ENCODE measurements around the gene PACS1.

PACS1 gene

DNA sequence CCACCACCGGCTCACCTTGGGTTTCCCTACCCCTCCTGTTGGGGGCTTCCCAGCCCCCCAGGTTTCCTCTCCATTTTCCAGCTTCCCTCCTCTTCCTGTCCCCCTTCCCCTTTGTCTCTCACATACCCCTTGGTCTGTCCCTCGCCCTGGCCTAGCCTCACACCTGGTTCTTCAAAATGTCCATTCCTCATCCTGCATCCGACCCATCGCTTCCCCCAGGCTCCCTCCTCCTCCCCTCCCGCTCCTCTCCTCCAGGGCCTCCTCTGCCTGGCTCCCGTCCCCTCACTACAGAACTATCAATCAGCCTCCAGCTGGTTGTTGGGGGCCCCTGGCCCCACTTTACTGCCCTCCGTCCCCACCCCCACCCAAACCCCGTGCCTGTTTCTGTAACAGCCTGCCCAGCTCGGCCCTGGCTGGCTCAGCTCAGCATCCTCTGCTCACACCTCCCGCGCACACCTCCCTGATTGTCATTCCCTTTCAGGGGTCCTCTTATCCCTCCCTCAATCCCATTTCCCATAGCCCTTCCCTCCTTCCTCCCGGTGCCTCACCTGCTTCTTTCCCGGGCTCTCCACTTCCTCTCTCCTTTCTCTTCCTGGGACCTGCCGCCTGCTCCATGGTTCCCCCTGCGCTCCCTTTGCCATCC lies 209.1 kb downstream of the PACS1 start:
- no peak for DNase-seq

DNA sequence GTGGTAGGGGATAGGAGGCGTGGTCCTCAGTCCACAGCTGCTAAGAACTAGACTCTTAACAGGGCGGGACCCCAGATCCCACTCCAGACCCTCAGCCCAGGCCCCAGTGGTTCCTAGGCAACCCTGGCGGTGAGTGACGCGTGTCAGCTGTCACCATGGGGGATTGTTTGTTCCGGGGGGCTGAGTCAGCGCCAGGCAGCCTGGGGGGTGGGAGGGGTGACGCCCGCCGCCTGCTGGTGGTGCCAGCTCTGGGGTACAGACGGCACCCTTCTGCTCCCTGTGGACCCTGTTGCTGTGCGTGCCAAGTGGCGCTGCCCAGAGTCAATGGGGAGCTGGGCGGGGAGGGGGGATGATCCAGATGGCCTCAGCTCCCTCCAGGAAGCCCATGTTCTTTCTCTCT lies 210.4 kb downstream of the PACS1 start:
- DNase-seq = no peak

DNA sequence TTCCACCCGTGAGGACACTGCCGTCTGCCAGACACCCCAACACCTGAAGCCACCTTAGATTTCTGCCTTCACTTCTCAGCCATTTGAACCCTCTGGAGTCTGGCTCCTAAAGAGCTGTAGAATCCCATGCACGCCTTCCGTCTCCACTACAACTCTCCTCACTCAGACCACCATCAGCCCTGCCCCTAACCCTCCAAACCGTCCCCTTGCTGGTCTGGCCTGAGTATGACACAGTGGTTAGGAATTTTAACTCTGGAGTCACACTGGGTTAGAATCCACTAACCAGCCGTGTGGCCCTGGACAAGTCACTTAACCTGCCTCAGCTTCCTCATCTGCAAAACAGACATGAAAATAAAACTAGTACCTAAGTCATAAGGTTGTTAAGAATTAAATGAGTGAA lies 210.9 kb downstream of the PACS1 start:
- DNase-seq = no peak

DNA sequence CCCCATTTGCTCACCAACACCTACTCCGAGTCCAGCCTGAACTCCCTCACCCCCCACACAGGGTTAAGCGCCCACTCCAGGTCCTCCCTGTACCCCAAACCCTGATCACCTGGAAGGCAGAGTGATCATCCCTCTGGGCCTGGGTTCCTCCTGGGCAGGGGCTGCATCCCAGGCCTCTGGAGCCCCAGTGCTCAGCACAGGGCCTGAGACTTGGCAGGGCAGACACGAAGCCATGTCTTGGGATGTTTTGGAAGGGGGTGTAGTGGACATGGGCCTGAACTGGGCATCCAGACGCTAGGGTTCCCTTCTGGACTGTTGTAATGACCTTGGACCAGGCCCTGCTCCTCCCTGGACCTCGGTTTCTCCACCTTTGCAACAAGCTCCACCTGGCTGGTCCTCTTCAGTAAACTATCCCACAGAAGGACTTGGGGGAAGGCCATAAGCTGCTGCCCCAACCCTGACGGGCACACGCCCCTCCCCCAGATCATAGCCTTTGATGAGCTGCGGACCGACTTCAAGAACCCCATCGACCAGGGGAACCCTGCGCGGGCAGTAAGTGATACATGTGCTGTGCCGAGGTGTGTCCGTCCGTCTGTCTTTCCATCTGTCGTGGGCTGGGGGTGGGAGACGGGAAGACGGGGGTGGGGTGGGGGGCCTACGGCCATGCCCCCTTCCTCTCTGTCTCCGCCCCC lies 211.8 kb downstream of the PACS1 start:
- DNase-seq = no peak

DNA sequence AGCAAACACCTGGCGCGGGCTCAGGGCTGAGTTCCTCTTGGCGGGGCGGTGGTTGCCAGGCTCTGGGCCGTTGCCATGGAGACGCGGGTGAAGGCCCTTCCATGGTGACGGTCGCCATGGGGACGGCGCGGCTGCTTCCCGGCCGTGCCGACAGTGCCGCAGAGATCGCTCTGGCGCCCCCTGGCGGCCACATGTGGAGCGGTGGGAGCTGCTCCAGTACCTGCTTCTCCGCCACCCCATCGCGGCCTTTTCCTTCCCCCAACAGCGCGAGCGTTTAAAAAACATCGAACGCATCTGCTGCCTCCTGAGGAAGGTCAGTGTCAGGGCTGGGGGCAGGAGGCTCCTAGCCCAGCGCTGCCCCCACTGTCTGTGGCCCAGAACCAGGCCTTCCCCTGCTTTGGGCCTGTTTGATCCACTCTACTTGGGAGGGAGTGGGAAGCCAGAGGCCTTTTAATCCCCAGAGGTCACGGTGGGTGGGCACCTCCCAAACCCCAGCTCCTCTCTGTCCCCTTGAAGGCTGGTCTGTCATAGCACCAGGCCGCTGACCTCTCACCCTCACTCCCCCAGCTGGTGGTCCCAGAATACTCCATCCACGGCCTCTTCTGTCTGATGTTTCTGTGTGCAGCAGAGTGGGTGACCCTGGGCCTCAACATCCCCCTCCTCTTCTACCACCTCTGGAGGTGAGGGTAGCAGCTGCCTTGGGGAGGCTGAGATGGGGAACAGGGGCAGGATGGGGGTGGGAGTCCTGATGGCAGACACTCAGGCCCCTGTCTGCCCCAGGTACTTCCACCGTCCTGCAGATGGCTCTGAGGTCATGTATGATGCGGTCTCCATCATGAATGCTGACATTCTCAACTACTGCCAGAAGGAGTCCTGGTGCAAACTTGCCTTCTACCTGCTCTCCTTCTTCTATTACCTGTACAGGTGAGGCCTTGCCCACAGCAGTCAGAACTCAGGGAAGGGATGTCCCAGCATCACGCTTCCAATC lies 212.7 kb downstream of the PACS1 start:
- peak; percentile 99 for DNase-seq

DNA sequence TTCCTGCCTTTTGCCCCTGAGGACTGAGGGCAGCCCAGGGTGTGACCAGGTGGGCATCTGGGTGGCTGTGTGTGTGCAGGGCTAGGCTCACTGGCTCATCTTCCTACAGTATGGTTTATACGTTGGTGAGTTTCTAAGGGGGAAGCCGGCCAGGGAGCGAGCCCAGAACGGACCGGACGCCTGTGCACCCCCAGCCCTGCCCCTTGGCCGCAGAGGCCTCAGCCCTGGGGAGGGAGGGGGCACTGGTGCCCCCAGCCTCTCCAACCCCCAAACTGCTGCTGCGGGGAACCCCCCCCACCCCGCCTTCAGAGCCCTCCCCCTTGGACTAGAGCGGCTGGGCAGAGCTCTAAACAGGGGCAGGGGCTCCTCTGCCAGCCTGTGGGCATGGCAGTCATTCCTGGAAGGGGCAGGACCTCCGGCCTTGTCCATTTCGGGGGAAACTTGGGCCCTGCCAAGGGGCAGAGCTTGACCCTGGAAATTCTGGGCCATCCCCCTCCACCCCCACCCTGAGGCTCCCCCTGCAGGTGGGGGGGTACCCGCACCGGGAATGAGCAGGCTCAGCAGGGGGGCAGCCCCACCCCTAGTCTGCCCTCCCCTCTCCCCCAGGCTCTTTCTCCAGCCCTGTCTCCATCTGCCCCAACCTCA lies 213.5 kb downstream of the PACS1 start:
- no peak for DNase-seq

DNA sequence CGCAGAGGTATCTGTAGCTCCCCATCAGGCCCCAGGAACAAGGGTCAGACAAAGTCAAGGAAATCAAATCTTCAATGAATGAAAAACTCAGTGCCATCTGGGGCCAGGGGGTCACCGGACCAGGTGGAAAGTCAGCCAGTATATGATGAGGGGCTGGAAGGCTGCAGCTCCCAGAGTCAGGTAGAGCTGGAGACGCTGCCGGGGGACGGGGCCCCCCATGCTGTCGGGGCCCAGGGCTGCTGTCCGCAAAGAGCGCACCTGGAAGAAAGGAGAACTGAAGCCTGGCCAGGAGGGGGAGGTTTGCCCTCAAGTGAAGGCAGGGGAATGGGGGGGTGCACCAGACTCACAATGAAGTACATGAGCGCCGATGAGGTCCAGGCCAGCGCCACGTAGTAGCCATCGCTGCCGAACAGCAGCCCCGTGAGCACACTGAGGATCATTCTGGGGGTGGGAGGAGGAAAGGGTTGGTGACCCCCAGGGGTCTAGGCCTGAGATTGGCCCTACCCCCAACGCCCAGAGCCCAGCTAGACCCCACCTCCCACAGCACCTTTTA lies 214.5 kb downstream of the PACS1 start:
- DNase-seq = no peak

DNA sequence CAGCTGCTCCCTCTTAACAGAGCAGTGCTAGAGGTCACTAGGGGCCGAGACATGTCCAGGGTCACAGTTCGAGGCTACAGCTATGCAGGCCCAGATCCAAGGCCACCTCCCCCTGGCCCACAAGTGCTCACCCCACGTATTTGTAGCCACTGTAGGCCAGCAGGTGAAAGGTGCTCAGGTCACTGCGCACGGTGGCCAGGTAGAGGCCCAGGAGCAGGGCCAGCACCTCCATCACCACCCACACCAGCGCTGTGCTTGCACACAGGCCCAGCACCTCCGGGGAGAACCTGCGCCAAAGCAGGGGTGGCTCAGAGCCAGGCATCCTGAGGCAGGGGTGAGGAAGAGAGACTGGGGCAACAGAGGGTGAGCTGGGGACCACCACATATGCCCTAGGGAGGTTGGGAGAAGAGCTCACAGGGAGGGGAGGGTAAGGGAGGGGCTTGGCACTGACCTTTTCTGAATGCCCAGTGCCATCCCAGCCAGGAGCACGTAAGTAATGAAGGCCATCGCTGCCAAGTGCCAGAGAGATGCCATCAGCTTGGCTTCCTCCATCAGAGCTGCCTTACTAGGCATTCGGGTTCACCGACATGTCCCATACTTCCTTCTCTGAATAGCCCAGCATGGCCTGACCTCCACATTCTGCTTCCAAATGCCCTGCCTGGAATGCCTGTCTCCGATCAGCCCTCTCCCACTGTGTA lies 215.3 kb downstream of the PACS1 start:
- DNase-seq = no peak

DNA sequence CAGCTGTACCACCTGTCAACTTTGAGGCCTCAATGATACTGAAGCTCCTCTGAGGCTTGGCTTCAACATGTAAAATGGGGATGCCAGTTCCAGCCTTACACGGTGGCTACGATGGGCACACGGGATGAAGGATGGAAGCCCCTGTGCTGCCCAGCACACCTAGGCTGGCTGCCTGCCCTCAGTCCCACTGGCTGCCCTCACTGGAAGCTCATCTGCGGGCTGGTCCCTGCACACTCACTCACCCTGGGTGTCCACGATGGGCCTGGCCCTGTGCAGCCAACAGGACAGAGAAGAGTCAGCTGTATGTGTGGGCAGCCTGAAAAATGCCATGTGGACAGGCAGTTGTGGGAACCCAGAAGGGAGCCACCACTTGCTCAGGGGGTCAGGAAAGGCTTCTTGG lies 216.6 kb downstream of the PACS1 start:
- DNase-seq = no peak

DNA sequence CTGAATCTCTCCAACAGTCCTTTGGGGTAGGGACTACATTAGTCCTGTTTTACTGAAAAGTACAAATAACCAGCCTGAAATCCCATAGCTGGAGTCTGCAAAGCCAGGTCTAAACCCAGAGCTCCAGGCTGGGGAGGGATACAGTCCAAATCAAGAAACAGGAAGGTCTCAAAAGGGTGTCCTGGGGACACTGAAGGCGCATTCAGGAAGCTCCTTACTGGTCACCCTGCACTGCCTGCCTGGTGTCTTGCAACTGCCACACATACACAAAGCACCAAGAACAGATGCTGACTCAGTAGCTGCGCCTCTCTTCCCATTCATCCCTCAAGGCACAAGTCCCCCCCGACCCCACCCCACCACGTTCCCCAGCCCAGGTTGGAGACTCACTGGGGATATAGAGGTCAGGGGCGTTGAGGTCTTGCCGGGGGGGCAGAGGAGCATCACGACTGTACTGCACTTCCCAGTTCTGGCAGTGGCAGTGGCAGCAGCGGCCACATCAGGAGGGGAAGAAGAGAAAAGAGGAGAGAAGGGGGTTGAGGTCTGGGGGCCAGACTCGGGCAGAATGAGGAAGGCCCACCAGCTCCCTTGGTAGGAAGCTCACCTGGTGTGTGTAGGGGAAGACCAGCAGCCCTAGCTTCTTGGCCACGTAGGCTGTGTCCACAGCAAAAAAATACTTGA lies 217.3 kb downstream of the PACS1 start:
- no peak for DNase-seq

DNA sequence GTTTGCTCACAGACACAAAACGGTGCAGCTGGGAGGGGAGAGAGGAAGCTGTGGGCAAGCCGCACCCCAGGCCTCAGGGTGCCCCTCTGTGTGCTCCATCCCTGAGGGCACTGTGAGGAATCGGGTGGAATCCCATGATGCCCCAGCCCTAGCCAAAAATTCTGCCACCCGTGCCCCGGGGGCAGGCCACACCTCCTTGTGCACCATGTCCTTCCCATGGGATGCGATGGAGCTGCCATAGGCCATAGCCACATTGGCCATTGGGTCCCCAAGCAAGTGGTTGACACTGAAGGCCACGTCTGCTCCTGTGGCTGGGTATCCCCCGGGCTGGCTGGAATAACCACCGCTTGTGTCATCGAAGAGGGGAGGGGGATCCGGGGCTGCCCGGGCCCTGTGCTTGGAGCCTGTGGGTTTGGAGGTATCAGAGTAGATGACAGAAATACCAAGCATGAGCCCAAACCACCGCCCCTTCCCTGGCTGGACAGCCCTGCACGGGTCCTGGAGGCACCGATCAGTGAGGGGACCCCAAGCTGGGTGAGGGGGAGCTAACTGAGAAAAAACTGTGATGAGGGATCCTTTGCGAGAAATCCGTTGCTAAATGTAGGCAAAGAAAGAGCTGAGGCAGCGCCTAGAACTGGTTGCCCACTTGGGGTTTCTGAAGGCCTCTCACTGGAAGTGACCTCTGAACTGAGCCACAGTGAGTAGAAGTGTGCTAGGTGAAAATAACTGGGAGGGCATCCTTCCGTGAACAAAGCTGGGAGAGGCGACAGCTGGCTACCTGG lies 218.0 kb downstream of the PACS1 start:
- no peak for DNase-seq

DNA sequence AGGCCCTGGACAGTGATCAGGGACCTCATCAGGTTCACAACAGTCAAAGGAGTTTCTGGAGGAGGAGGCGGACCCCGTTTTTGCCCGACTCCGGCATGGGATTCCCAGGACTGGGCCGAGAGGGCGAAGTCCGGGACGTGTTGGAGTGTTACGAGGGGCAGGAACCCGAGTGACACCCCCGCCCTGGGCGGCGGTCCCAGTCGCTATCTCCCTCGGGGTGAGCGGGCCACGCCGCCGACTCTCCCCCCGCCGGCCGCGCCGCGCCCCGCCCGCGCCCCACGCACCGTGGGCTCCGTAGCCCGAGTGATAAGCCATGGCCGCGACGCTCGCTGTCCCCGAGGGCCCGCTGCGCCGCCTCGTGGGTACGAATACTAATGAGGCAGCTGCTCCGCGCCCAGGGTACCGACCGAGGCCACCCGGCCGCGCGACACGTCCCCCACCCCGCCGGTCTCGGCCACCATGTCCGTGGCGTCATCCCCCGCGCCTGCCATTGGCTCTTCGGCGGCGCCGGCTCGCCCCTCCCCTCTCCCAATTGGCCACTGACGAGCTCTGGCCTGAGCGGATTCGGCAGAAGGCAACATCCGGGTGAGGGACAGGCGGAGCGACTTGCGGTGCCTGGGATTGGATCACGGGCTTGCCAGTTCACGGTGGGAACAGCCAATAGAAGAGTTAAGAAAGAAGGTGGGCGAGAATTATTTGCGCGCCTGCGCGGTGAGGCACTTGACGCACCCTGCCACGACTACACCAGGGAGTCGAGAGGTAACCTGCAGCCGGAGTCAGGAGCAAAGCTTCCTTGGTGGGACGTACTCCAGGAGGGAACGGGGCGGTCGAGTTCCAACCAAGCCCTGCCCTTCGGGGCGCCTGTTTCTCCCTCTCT lies 218.8 kb downstream of the PACS1 start, which contains the start of gene YIF1A:
Gene YIF1A (minus strand): TSS at position 473 of the 877 bp plus-strand sequence. CDS start 158 bp downstream, at position 315.
- peak; percentile 98 for DNase-seq

DNA sequence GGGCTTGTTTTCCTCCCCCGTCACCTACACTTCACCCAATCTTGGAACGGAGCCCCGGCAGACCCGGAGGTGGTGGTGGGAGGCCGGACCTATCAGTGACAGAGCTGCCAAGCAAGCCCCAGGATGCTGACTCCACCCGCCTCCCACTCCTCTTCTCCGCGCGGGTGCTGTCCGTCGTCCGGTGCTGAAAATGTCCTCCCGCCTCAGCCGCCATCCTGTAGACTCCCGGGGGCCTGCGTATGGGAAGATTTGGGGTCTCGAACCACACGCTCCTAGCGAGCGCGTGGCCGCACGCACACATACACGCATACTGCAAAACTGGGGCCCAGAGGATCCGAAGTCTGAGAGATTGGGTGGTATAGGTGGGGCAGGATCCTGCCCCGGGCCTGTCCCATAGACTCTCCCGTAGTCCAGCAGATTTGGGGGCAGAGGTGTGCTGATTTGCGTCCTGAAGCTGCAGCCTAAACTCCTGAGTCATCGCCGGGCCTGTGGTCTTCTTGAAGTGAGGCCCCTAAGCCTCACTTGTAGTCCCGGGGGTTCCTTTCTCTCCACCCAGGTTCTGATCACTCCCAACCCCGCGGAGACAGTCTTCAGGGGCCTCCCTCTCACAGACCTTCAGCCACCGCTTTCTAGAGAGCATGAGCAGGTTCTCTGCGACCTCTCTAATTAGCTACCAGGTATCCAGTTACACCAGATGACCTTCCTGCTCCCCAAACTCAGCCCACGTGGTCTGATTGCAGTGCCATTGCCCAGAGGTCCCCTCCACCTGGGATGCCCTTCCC lies 219.7 kb downstream of the PACS1 start:
- peak; percentile 86 to 89 for DNase-seq

DNA sequence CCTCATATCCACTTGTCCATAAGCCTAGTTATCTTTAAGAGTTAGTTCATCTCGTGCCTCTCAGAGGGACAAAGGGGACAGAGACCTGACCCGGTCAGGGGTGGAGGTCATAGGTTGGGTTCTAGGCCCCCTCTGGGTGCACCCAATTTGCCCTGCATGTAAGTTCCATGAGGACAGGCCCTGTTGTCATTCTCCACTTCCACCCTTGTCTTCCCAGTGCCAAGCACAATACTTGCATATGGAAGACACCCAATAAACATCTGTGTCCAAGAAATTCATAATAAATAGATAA lies 220.2 kb downstream of the PACS1 start:
- no peak for DNase-seq

DNA sequence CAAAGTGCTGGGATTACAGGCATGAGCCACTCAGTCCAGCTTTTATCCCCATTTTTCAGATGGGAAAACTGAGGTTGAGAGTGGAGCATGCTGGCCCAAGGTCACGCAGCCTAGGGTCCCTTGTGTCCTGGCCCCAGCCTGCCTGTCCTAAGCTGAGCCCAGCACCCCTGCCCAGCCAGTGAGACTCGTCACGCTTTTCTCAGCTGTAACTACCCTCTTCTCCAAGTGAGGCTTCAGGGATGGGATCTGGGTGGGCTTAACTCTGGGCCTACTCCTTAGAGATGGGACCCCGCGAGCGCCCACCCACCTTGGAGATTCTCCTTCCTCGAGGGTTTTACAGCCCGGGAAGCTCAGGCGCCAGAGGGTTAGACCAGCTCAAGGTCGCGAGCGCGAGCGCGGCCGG lies 221.2 kb downstream of the PACS1 start:
- DNase-seq = no peak

DNA sequence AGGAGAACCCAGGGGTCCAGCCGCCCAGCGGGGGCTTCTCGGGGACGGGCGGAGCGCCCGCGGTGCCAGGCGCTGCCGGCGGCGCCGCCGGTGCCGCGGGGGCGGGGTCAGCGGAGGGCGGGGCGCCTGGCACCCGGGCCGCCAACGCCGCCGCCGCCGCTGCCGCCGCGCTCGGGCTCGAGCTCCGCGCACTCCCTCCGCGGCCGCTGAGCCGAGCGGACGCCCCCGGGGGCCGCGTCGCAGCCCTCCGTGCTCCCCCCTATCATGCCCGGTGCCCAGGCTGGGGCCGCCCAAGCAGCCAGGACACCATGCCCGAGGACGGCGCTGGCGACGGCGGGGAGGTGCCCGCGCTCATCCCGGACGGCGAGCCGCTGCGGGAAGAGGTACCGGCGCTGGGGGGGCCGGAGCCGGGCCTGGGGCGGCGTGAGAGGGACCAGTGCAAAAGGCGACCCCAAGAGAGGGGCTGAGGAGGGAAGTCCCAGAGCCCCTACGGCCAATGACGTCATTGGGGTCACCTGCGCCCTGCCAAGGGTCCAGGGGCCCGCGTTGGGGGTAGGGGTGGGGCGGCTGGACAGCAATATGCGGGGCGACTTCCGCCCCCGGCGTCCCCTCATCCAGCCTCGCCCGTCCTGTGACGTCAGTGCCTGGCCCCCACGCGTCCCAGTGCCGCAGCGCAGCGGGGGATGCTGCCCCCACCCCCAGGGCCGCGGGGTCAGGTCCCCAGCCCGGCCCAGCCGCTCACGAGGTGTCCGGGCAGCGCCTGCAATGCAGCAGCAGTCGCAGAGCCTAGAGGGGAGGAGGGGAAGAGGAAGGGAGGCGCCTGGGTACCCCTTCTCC lies 221.9 kb downstream of the PACS1 start, which contains the start of gene TMEM151A:
Gene TMEM151A (plus strand): TSS at position 189 of the 837 bp plus-strand sequence. CDS start 120 bp downstream, at position 309.
- no peak for DNase-seq

DNA sequence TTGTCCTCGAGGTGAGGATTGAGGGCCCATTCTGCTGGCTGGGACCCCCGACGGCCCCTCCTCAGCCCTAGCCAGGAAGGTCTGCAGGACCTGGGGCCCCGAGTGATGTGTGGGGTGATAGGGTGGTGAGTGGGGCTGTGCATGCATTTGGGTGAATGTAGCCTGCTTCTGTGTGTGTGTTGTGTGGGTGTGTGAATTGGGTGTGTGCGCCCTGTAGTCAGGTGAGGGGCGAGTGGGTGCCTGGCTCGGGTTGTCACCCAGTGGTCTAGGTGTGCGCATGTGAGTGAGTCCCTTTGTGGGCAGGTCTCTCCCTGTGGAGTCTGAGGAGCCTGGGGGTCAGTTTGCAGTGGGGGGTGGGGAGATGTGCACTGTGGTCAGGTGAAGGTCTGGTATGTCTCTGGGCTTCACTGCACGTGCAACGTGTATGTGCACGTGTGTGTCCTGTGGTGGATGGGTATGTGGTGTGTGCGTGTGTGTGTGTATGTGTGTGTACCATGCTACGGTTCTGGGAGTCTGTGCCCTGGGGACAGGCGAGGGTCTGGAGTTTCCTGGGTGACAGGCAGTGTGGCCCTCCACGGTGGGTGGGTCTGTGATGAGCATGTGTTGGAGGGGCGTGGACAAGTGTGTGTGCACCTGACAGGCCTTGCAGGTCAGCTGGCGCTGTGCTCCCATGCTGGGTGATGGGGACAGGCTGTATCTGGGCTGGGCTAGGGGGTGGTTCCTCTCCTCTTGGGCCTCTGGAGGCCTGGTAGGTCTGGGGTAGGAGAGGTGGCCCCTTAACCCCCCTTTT lies 222.7 kb downstream of the PACS1 start:
- no peak for DNase-seq
